Activated CD8-positive, alpha-beta T cell treated with anti-CD3 and anti-CD28 coated beads for 36 hours (primary cell): ENCODE measurements around the gene KCNJ11. TPM values are rescaled to one million over a fixed set of nuclear protein-coding genes. Genes with fewer than 3 reads are reported as not detected.

Experiments used
- ATAC-seq: fragments of 200-7000 bp; cut with Tn5 transposase; one replicate; pipeline ENCODE4 v1.10.0; 2021; ENCODE audit warnings: mild to moderate bottlenecking, moderate library complexity
- CTCF ChIA-PET: fragments of 350-600 bp; sonication (Branson Sonifier 250); formaldehyde crosslinking; loops from one replicate; lab custom pipeline; 2021; ENCODE audit warnings: antibody characterized with exemption; lab: Charles Lee
- POLR2A ChIA-PET: fragments of 350-600 bp; sonication (Branson Sonifier 250); formaldehyde crosslinking; loops from one replicate; lab custom pipeline; 2021; ENCODE audit warnings: antibody characterized with exemption; lab: Charles Lee
- DNase-seq: peaks from one replicate; pipeline ENCODE4 v3.0.0-alpha.2; 2020
- H3K27ac Mint-ChIP-seq: one replicate; pipeline ENCODE4 v1.8.0; 2021; ENCODE audit warnings: mild to moderate bottlenecking, mixed read lengths
- H3K27me3 Mint-ChIP-seq: one replicate; pipeline ENCODE4 v1.8.0; 2021; ENCODE audit warnings: mixed read lengths
- H3K36me3 Mint-ChIP-seq: one replicate; pipeline ENCODE4 v1.8.0; 2021; ENCODE audit warnings: low read depth, mixed read lengths
- H3K4me1 Mint-ChIP-seq: one replicate; pipeline ENCODE4 v1.8.0; 2021; ENCODE audit warnings: low read depth, mixed read lengths
- H3K4me3 Mint-ChIP-seq: one replicate; pipeline ENCODE4 v1.8.0; 2021; ENCODE audit warnings: mild to moderate bottlenecking, moderate library complexity, mixed read lengths
- H3K9me3 Mint-ChIP-seq: one replicate; pipeline ENCODE4 v1.8.0; 2021; ENCODE audit warnings: mixed read lengths
- intact Hi-C: fragments of 100-400 bp; cut with micrococcal nuclease; formaldehyde crosslinking; loops from one replicate; pipeline ENCODE4 v1.10.0; 2022
- total RNA-seq, 2 experiments: library from RNA; stranded (reverse); gene quantifications; one replicate each; pipeline ENCODE4 v1.2.3, GENCODE V29; 2021
- TF ChIP-seq, protein P1 (sequence below): fragments of 200-600 bp; IDR thresholded peaks from one replicate; pipeline ENCODE4 v1.8.0; 2022; ENCODE audit warnings: antibody characterized with exemption, mild to moderate bottlenecking

KCNJ11 gene
- total RNA-seq, 2 experiments from 2014 or later = 1.2 to 2.4 TPM

DNA sequence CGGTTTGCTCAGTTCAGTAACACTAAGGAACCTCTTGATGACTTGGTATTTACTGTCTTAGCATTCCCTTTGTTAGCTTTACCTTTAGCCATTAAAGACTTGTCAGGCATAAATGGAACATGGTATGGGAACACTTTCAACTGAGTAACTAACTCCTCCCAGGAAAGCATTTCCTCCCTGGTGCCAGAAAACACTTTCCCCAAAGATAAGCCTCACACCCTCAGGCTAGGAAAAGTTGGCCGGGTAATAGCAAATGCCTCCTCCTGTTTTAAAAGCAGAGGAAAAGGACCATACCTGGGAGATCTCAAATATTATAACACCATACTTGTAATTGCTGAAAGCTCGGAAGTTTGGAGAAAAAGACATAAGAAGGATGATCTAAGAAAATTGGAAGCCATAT, 12.0 kb downstream of the KCNJ11 start:
- Mint-ChIP-seq H3K36me3 (peaks cover 43% of the 10 kb centered on the region), H3K27me3 (no peaks in the 10 kb centered on the region), H3K4me1 (no peaks in the 10 kb centered on the region), H3K4me3 (no peak overlapping the region), H3K27ac (no peak overlapping the region), H3K9me3 (peaks cover 17% of the 10 kb centered on the region)
- DNase-seq = no peak
- ChIA-PET CTCF (no interaction called here), POLR2A (no interaction called here)
- TF ChIP-seq, protein P1, sequence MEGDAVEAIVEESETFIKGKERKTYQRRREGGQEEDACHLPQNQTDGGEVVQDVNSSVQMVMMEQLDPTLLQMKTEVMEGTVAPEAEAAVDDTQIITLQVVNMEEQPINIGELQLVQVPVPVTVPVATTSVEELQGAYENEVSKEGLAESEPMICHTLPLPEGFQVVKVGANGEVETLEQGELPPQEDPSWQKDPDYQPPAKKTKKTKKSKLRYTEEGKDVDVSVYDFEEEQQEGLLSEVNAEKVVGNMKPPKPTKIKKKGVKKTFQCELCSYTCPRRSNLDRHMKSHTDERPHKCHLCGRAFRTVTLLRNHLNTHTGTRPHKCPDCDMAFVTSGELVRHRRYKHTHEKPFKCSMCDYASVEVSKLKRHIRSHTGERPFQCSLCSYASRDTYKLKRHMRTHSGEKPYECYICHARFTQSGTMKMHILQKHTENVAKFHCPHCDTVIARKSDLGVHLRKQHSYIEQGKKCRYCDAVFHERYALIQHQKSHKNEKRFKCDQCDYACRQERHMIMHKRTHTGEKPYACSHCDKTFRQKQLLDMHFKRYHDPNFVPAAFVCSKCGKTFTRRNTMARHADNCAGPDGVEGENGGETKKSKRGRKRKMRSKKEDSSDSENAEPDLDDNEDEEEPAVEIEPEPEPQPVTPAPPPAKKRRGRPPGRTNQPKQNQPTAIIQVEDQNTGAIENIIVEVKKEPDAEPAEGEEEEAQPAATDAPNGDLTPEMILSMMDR = no peak
- intact Hi-C loops = no loop called here
- no peak for ATAC-seq

DNA sequence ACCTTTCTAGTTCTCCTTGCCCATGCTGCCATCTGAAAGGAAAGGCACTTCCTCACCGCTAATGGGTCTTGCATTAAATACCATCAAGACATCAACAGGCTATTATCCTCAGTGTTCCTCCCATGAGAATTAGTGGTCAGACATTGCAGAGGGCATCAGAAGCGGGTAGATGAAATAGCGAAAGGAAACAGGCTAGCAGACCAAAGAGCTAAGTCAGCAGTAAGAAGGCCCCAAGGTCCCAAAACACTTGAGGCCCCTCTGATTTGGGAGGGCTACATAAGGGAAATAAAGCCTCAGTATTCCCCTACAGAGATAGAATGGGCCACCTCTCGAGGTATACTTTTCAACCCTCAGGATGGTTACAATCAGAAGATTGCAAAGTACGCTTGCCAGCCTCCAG, 12.9 kb downstream of the KCNJ11 start:
- Mint-ChIP-seq H3K27ac (no peak overlapping the region), H3K4me3 (no peak overlapping the region), H3K9me3 (peaks cover 26% of the 10 kb centered on the region), H3K27me3 (no peaks in the 10 kb centered on the region), H3K4me1 (no peaks in the 10 kb centered on the region), H3K36me3 (peaks cover 53% of the 10 kb centered on the region)
- POLR2A ChIA-PET = interaction anchor here (0.5 kb wide), 1 partner anchor 37 kb away, joined by 3 read pairs; no protein-coding TSS in a partner anchor
- DNase-seq (no peak), ATAC-seq (no peak)
- TF ChIP-seq, protein P1 = no peak
- intact Hi-C loops = no loop called here
- CTCF ChIA-PET = interaction anchor here (0.7 to 2.2 kb wide), 4 partner anchors 8 to 153 kb away, joined by 3 to 14 read pairs (median 4); partner anchors contain the start of gene KCNJ11

DNA sequence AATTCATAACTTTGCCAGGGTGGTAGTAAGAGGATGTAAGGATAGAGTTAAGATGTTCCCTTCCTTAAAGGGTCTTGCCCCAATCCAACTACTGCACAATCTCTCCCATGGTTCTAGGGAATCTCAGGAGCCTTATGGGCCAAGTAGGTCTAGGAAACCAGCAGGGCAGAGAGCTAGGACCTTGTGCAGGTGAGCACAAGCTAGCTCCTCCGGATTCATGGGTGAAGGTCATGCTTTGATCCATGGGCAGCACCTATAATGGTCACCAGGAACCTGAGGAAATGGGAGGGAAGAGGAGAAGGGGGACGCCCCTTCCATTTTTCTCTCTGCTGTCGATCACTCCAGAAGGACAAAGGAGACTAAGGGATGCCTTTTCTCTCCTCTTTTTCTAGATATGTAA, 16.8 kb downstream of the KCNJ11 start:
- Mint-ChIP-seq H3K27me3 (no peaks in the 10 kb centered on the region), H3K27ac (no peak overlapping the region), H3K9me3 (peaks cover 49% of the 10 kb centered on the region), H3K36me3 (peaks cover 76% of the 10 kb centered on the region), H3K4me1 (peaks cover 3% of the 10 kb centered on the region), H3K4me3 (no peak overlapping the region)
- DNase-seq (no peak), ATAC-seq (no peak)
- ChIA-PET POLR2A (no interaction called here), CTCF (interaction anchor here (1.2 kb wide), 2 partner anchors 13 to 15 kb away, joined by 3 to 4 read pairs; no protein-coding TSS in a partner anchor)
- intact Hi-C loops = no loop called here
- TF ChIP-seq, protein P1 = no peak

DNA sequence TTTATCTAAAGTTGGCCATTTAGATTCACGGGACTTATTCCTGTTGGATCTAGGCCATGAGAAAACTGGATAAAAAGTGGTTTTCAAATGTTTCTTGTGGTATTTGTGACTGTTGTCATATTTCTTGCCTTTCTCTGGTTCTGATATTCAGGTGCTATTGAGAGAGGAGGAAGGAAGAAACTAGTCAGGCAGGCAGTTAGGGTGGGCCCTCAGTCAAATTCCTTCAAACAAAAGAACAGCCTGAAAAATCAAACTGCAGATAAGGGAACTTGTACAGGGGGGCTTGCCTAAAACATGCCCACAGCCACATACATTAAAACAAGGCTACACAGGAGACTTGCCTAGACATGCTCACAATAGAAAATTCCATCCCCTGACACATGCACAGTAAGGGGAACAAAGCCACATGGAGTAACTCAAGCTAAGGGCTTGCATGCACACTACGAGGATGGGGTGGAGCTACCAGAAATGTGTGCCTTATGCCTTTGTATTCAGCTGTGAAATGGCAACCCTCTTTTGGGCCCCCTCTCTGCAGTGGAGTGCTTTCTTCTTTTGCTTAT, 18.7 kb downstream of the KCNJ11 start:
- POLR2A ChIA-PET = no interaction called here
- Mint-ChIP-seq H3K9me3 (peaks cover 49% of the 10 kb centered on the region), H3K4me1 (peaks cover 3% of the 10 kb centered on the region), H3K4me3 (no peak overlapping the region), H3K36me3 (peaks cover 80% of the 10 kb centered on the region), H3K27me3 (no peaks in the 10 kb centered on the region), H3K27ac (no peak overlapping the region)
- CTCF ChIA-PET = interaction anchor here (0.9 kb wide), 1 partner anchor 140 kb away, joined by 3 read pairs; no protein-coding TSS in a partner anchor
- ATAC-seq (no peak), DNase-seq (no peak)
- TF ChIP-seq, protein P1 = no peak
- intact Hi-C loops = no loop called here

DNA sequence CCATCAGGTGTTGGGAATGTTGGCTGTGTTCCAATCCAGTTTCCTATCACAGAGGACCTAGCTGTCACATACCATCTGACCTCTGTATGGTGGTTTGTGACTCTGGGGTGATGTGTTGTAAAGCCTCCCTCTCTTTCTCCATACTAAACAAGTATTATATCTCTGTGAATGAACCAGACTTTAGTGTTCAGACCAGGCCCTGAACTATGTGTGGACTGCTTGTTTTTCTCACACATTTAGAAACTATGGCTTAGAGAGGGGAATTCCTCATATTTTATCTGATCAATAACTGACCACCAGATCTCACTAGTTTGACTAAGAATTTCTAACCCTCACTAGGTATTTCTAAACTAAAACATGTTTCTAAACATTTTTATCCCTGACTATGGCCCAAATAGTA, 19.4 kb downstream of the KCNJ11 start:
- peaks cover 3% of the 10 kb centered on the region for H3K4me1 Mint-ChIP-seq
- H3K4me3 Mint-ChIP-seq = no peak overlapping the region
- H3K36me3 Mint-ChIP-seq = peaks cover 78% of the 10 kb centered on the region
- peaks cover 49% of the 10 kb centered on the region for H3K9me3 Mint-ChIP-seq
- TF ChIP-seq, protein P1 = no peak
- DNase-seq (no peak), ATAC-seq (no peak)
- POLR2A ChIA-PET = no interaction called here
- no peaks in the 10 kb centered on the region for H3K27me3 Mint-ChIP-seq
- CTCF ChIA-PET = interaction anchor here (0.9 kb wide), 1 partner anchor 139 kb away, joined by 3 read pairs; no protein-coding TSS in a partner anchor
- H3K27ac Mint-ChIP-seq = no peak overlapping the region
- intact Hi-C loops = no loop called here
